ENCODE results near the gene NWD2. TPM values are rescaled to one million over a fixed set of nuclear protein-coding genes. Genes with fewer than 3 reads are reported as not detected.

Gene NWD2
- total RNA-seq, 1 experiment from 2014 or later, result not detected

DNA sequence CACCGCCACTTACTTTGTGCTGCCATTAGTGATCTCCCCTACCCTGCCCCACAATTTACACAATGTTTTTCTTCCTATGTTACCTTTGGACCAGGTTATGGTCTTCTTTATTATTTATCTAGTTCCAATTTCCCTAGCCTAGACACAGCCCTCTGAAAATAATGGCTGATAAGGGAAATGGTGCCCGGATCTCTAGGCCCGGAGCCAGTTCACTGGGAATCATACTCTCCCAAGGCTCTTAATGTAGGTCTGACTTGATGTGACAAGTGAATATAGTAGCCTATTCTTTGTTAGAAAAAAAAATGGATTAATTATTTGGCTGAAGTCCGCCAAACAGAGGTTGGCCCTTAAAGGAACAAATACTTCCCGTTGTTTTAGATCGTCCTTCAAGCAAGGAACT is 233.6 kb downstream of the NWD2 start:
- POLR2A ChIA-PET (ENCODE audit: unreplicated experiment), result no interaction called here
- H2AFZ ChIP-seq, result no peak overlapping the region
- no peaks in the 10 kb centered on the region for H3K79me2 ChIP-seq (ENCODE audit: low read depth)
- peaks cover 4% of the 10 kb centered on the region; the same call in 1 of the 2 replicates for H3K4me1 ChIP-seq (replicated peaks; ENCODE audit: insufficient read depth)
- no peak overlapping the region for H3K27ac ChIP-seq
- H4K20me1 ChIP-seq (ENCODE audit: insufficient read depth), result no peaks in the 10 kb centered on the region
- TF ChIP-seq, protein P1, sequence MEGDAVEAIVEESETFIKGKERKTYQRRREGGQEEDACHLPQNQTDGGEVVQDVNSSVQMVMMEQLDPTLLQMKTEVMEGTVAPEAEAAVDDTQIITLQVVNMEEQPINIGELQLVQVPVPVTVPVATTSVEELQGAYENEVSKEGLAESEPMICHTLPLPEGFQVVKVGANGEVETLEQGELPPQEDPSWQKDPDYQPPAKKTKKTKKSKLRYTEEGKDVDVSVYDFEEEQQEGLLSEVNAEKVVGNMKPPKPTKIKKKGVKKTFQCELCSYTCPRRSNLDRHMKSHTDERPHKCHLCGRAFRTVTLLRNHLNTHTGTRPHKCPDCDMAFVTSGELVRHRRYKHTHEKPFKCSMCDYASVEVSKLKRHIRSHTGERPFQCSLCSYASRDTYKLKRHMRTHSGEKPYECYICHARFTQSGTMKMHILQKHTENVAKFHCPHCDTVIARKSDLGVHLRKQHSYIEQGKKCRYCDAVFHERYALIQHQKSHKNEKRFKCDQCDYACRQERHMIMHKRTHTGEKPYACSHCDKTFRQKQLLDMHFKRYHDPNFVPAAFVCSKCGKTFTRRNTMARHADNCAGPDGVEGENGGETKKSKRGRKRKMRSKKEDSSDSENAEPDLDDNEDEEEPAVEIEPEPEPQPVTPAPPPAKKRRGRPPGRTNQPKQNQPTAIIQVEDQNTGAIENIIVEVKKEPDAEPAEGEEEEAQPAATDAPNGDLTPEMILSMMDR (conservative IDR thresholded peaks at IDR 0.05), result no peak
- no peak for TF ChIP-seq EZH2 (IDR thresholded peaks at IDR 0.05; ENCODE audit: low read depth)
- H3K9me2 ChIP-seq (ENCODE audit: insufficient read depth), result no peaks in the 10 kb centered on the region
- no peak overlapping the region for H3K4me3 ChIP-seq
- CTCF ChIA-PET, result no interaction called here
- no peak overlapping the region for H3K4me2 ChIP-seq
- intact Hi-C loops (cut with micrococcal nuclease; ENCODE audit: unreplicated experiment), result no loop called here
- H3K27me3 ChIP-seq (ENCODE audit: insufficient read depth, low read depth), result no peaks in the 10 kb centered on the region
- DNase-seq, result no peak
- BruUV-seq (replicated peaks), result no TSS peak
- no peaks in the 10 kb centered on the region for H3K9me3 ChIP-seq (ENCODE audit: insufficient read depth, low read depth)
- H3K36me3 ChIP-seq (ENCODE audit: low read depth), result no peaks in the 10 kb centered on the region
- H3F3A ChIP-seq (ENCODE audit: insufficient read depth, low read depth), result no peaks in the 10 kb centered on the region

DNA sequence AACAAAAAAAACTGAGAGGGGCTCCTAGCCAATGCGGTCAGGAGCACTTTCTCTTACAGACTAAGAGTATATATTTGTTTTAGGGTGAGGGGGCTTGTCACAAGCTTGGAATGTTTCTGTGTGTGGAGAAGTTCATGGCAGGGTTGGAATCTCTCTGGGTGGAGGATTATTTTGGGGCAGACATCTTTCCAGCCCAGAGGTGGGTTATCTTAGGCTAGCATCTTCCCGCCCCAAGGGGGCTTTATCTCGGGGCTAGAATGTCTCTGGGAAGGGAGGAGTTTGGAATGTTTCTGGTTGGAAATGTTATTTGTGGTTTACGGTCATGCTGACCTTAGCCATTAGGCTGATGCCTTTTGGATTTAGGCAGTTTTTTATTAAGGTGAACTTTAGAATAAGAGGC is 236.0 kb downstream of the NWD2 start:
- Histone ChIP-seq H3K4me2 (no peak overlapping the region), H3K27me3 (ENCODE audit: insufficient read depth, low read depth) (no peaks in the 10 kb centered on the region), H2AFZ (no peak overlapping the region), H3K9me3 (ENCODE audit: insufficient read depth, low read depth) (no peaks in the 10 kb centered on the region), H3K27ac (no peak overlapping the region), H3K4me3 (no peak overlapping the region), H3K9me2 (ENCODE audit: insufficient read depth) (no peaks in the 10 kb centered on the region), H3K79me2 (ENCODE audit: low read depth) (no peaks in the 10 kb centered on the region), H3K36me3 (ENCODE audit: low read depth) (no peaks in the 10 kb centered on the region), H3F3A (ENCODE audit: insufficient read depth, low read depth) (no peaks in the 10 kb centered on the region), H4K20me1 (ENCODE audit: insufficient read depth) (no peaks in the 10 kb centered on the region), H3K4me1 (replicated peaks; ENCODE audit: insufficient read depth) (no peaks in the 10 kb centered on the region; the same call in 1 of the 2 replicates)
- no peak for TF ChIP-seq EZH2 (IDR thresholded peaks at IDR 0.05; ENCODE audit: low read depth)
- TF ChIP-seq, protein P1 (conservative IDR thresholded peaks at IDR 0.05), result no peak
- peak in 1 of 2 experiments; percentile 34 for DNase-seq
- intact Hi-C loops (cut with micrococcal nuclease; ENCODE audit: unreplicated experiment), result no loop called here
- ChIA-PET CTCF (no interaction called here), POLR2A (ENCODE audit: unreplicated experiment) (no interaction called here)
- BruUV-seq (replicated peaks), result no TSS peak

DNA sequence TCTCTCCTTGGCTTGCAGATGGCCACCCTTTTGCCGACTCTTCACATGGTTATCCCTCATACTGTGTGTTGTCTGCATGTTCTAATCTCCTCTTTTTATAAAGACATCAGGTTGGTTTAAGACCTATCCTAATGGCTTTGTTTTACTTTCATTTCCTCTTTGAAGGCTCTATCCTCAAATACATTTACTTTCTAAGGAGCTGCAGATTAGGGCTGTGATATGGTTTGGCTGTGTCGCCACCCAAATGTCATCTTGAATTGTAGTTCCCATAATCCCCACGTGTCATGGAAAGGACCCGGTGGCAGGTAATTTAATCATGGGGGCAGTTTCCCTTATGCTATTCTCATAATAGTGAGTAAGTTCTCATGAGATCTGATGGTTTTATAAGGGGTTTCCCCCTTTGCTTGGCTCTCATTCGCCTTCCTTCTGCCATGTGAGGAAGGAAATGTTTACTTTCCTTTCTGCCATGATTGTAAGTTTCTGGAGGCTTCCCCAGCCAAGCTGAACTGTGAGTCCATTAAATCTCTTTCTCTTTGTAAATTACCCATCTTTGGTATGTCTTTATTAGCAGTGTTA is 237.1 kb downstream of the NWD2 start:
- DNase-seq, result no peak
- Histone ChIP-seq H3K36me3 (ENCODE audit: low read depth) (no peaks in the 10 kb centered on the region), H3K4me3 (no peak overlapping the region), H3F3A (ENCODE audit: insufficient read depth, low read depth) (no peaks in the 10 kb centered on the region), H3K4me1 (replicated peaks; ENCODE audit: insufficient read depth) (no peaks in the 10 kb centered on the region), H3K27me3 (ENCODE audit: insufficient read depth, low read depth) (no peaks in the 10 kb centered on the region), H3K9me3 (ENCODE audit: insufficient read depth, low read depth) (no peaks in the 10 kb centered on the region), H3K79me2 (ENCODE audit: low read depth) (no peaks in the 10 kb centered on the region), H3K9me2 (ENCODE audit: insufficient read depth) (no peaks in the 10 kb centered on the region), H3K4me2 (no peak overlapping the region), H2AFZ (no peak overlapping the region), H4K20me1 (ENCODE audit: insufficient read depth) (no peaks in the 10 kb centered on the region), H3K27ac (no peak overlapping the region)
- ChIA-PET CTCF (no interaction called here), POLR2A (ENCODE audit: unreplicated experiment) (interaction anchor here (0.6 kb wide), 1 partner anchor 1636 kb away, joined by 4 read pairs; no protein-coding TSS in a partner anchor)
- no TSS peak for BruUV-seq (replicated peaks)
- intact Hi-C loops (cut with micrococcal nuclease; ENCODE audit: unreplicated experiment), result no loop called here
- TF ChIP-seq, protein P1 (conservative IDR thresholded peaks at IDR 0.05), result no peak
- no peak for TF ChIP-seq EZH2 (IDR thresholded peaks at IDR 0.05; ENCODE audit: low read depth)
